Stimulated activated effector memory CD8-positive, alpha-beta T cell treated with anti-CD3 and anti-CD28 coated beads, Interleukin-12 subunit alpha, Interleukin-12 subunit beta, amount 100 ng/mL, for 72 hours (primary cell): ENCODE measurements around the gene CLSTN2.

Experiments used
- ATAC-seq: fragments of 150-1000 bp; cut with Tn5 transposase; 2 replicates; pipeline ENCODE4 v1.10.0; 2021
- DNase-seq, 2 donors: peaks; one replicate each; pipeline ENCODE4 v3.0.0; 2021 to 2022; ENCODE audit warnings: low spot score in 2 of 2
- H3K27ac Mint-ChIP-seq: one replicate; pipeline ENCODE4 v1.8.0; 2022; ENCODE audit warnings: mild to moderate bottlenecking, mixed read lengths
- H3K36me3 Mint-ChIP-seq: one replicate; pipeline ENCODE4 v1.8.0; 2022; ENCODE audit warnings: mild to moderate bottlenecking, mixed read lengths
- H3K4me1 Mint-ChIP-seq: one replicate; pipeline ENCODE4 v1.8.0; 2022; ENCODE audit warnings: mixed read lengths
- H3K4me3 Mint-ChIP-seq: one replicate; pipeline ENCODE4 v1.8.0; 2022; ENCODE audit warnings: mild to moderate bottlenecking, mixed read lengths
- H3K9me3 Mint-ChIP-seq: one replicate; pipeline ENCODE4 v1.8.0; 2022; ENCODE audit warnings: mixed read lengths

CLSTN2 gene

GRCh38 chr3:140051019-140051957, 116.3 kb downstream of the CLSTN2 start:
- Mint-ChIP-seq H3K36me3 (no peaks in the 10 kb centered on the region), H3K4me3 (no peak overlapping the region), H3K4me1 (no peaks in the 10 kb centered on the region), H3K27ac (no peak overlapping the region), H3K9me3 (peaks cover 5% of the 10 kb centered on the region)
- ATAC-seq, result no peak
- no peak for DNase-seq

- H3K9me3 Mint-ChIP-seq, result peaks cover 5% of the 10 kb centered on the region
- DNase-seq, result no peak
These were observed 118.1 kb downstream of the CLSTN2 start for GRCh38 chr3:140052771-140053702.

GRCh38 chr3:140053794-140054193, 118.8 kb downstream of the CLSTN2 start:
- no peak overlapping the region for H3K4me3 Mint-ChIP-seq
- no peak for DNase-seq
- no peak for ATAC-seq
- H3K27ac Mint-ChIP-seq, result no peak overlapping the region
- H3K36me3 Mint-ChIP-seq, result no peaks in the 10 kb centered on the region
- no peaks in the 10 kb centered on the region for H3K4me1 Mint-ChIP-seq
- peaks cover 9% of the 10 kb centered on the region for H3K9me3 Mint-ChIP-seq

More at GRCh38 chr3:140052771-140053702, 118.1 kb downstream of the CLSTN2 start:
- Mint-ChIP-seq H3K4me1 (no peaks in the 10 kb centered on the region), H3K27ac (no peak overlapping the region), H3K4me3 (no peak overlapping the region), H3K36me3 (no peaks in the 10 kb centered on the region)
- no peak for ATAC-seq

- H3K36me3 Mint-ChIP-seq, result no peaks in the 10 kb centered on the region
- H3K27ac Mint-ChIP-seq, result no peak overlapping the region
- ATAC-seq (no peak), DNase-seq (no peak)
- H3K4me3 Mint-ChIP-seq, result no peak overlapping the region
- no peaks in the 10 kb centered on the region for H3K4me1 Mint-ChIP-seq
- H3K9me3 Mint-ChIP-seq, result peaks cover 9% of the 10 kb centered on the region
These were observed 120.3 kb downstream of the CLSTN2 start for GRCh38 chr3:140055092-140055791.

GRCh38 chr3:140056047-140056446, 121.1 kb downstream of the CLSTN2 start:
- no peak for ATAC-seq
- Mint-ChIP-seq H3K36me3 (no peaks in the 10 kb centered on the region), H3K4me3 (no peak overlapping the region), H3K27ac (no peak overlapping the region), H3K4me1 (no peaks in the 10 kb centered on the region), H3K9me3 (peaks cover 9% of the 10 kb centered on the region)
- no peak for DNase-seq

- DNase-seq, result no peak
- H3K9me3 Mint-ChIP-seq, result peaks cover 3% of the 10 kb centered on the region
- no peak overlapping the region for H3K4me3 Mint-ChIP-seq
- ATAC-seq, result no peak
- H3K4me1 Mint-ChIP-seq, result no peaks in the 10 kb centered on the region
- no peak overlapping the region for H3K27ac Mint-ChIP-seq
- no peaks in the 10 kb centered on the region for H3K36me3 Mint-ChIP-seq
These were observed 126.2 kb downstream of the CLSTN2 start for GRCh38 chr3:140061211-140061610.

- no peak overlapping the region for H3K27ac Mint-ChIP-seq
- H3K4me3 Mint-ChIP-seq, result no peak overlapping the region
- no peaks in the 10 kb centered on the region for H3K4me1 Mint-ChIP-seq
- peaks cover 3% of the 10 kb centered on the region for H3K9me3 Mint-ChIP-seq
- no peaks in the 10 kb centered on the region for H3K36me3 Mint-ChIP-seq
- no peak for DNase-seq
- ATAC-seq, result no peak
These were observed 127.5 kb downstream of the CLSTN2 start for GRCh38 chr3:140062461-140062860.

GRCh38 chr3:140067487-140067886, 132.5 kb downstream of the CLSTN2 start:
- no peak overlapping the region for H3K4me3 Mint-ChIP-seq
- ATAC-seq (no peak), DNase-seq (no peak)
- no peak overlapping the region for H3K27ac Mint-ChIP-seq
- no peaks in the 10 kb centered on the region for H3K36me3 Mint-ChIP-seq
- H3K9me3 Mint-ChIP-seq, result no peaks in the 10 kb centered on the region
- no peaks in the 10 kb centered on the region for H3K4me1 Mint-ChIP-seq

- no peaks in the 10 kb centered on the region for H3K36me3 Mint-ChIP-seq
- DNase-seq (no peak), ATAC-seq (no peak)
- H3K9me3 Mint-ChIP-seq, result no peaks in the 10 kb centered on the region
- H3K4me1 Mint-ChIP-seq, result no peaks in the 10 kb centered on the region
- H3K27ac Mint-ChIP-seq, result no peak overlapping the region
- H3K4me3 Mint-ChIP-seq, result no peak overlapping the region
These were observed 133.6 kb downstream of the CLSTN2 start for GRCh38 chr3:140068494-140069017.

GRCh38 chr3:140073278-140074045, 138.5 kb downstream of the CLSTN2 start:
- Mint-ChIP-seq H3K4me3 (no peak overlapping the region), H3K4me1 (no peaks in the 10 kb centered on the region)
- ATAC-seq, result no peak

GRCh38 chr3:140076552-140076951, 141.6 kb downstream of the CLSTN2 start:
- no peak for ATAC-seq
- DNase-seq, result no peak
- Mint-ChIP-seq H3K4me3 (no peak overlapping the region), H3K27ac (no peak overlapping the region), H3K36me3 (no peaks in the 10 kb centered on the region), H3K4me1 (no peaks in the 10 kb centered on the region), H3K9me3 (no peaks in the 10 kb centered on the region)

More at GRCh38 chr3:140073278-140074045, 138.5 kb downstream of the CLSTN2 start:
- no peaks in the 10 kb centered on the region for H3K36me3 Mint-ChIP-seq
- H3K27ac Mint-ChIP-seq, result no peak overlapping the region
- no peak for DNase-seq
- H3K9me3 Mint-ChIP-seq, result no peaks in the 10 kb centered on the region

- Mint-ChIP-seq H3K9me3 (no peaks in the 10 kb centered on the region), H3K4me3 (no peak overlapping the region), H3K36me3 (no peaks in the 10 kb centered on the region), H3K4me1 (no peaks in the 10 kb centered on the region), H3K27ac (no peak overlapping the region)
- ATAC-seq (no peak), DNase-seq (no peak)
These were observed 142.4 kb downstream of the CLSTN2 start for GRCh38 chr3:140077406-140077805.

- DNase-seq, result no peak
- no peaks in the 10 kb centered on the region for H3K36me3 Mint-ChIP-seq
- no peak for ATAC-seq
- H3K27ac Mint-ChIP-seq, result no peak overlapping the region
- no peak overlapping the region for H3K4me3 Mint-ChIP-seq
- no peaks in the 10 kb centered on the region for H3K9me3 Mint-ChIP-seq
- H3K4me1 Mint-ChIP-seq, result no peaks in the 10 kb centered on the region
These were observed 143.4 kb downstream of the CLSTN2 start for GRCh38 chr3:140078343-140078742.

GRCh38 chr3:140078940-140079339, 144.0 kb downstream of the CLSTN2 start:
- no peak for ATAC-seq
- Mint-ChIP-seq H3K27ac (no peak overlapping the region), H3K36me3 (no peaks in the 10 kb centered on the region)

More at GRCh38 chr3:140078940-140079339, 144.0 kb downstream of the CLSTN2 start:
- Mint-ChIP-seq H3K4me1 (no peaks in the 10 kb centered on the region), H3K9me3 (no peaks in the 10 kb centered on the region), H3K4me3 (no peak overlapping the region)
- no peak for DNase-seq
